Gastrocnemius medialis (tissue), 4 donors: ENCODE results near the gene TBL3. TPM values are rescaled to one million over a fixed set of nuclear protein-coding genes. Genes with fewer than 3 reads are reported as not detected.

Experiments
- ATAC-seq, 2 donors: fragments of 150-250 bp; one replicate each; pipeline ENCODE4 v1.9.1; 2016
- DNase-seq, 2 donors: peaks; one replicate each; pipeline ENCODE4 v3.0.0-alpha.2; 2019
- H3K27ac ChIP-seq, 4 donors: fragments of 200-600 bp; sonication (generic); 1 replicate in 1 of 4; 2 replicates in 3 of 4; pipeline ENCODE4 v1.5.1; 2016 to 2018; ENCODE audit warnings: mild to moderate bottlenecking in 2 of 4, moderate library complexity in 1 of 4
- H3K27me3 ChIP-seq, 3 donors: fragments of 200-600 bp; sonication (generic) in 2 of 3; 1 replicate in 1 of 3; 2 replicates in 2 of 3; pipeline versions ENCODE4 v1.5.1 to v1.6.0; 2016 to 2019; ENCODE audit warnings: mild to moderate bottlenecking in 1 of 3, moderate library complexity in 1 of 3
- H3K36me3 ChIP-seq, 2 donors: fragments of 200-600 bp; sonication (generic) in 1 of 2; one replicate each; pipeline ENCODE4 v1.5.1; 2017 to 2018
- H3K4me1 ChIP-seq, 2 donors: fragments of 200-600 bp; sonication (generic) in 1 of 2; one replicate each; pipeline ENCODE4 v1.5.1; 2016 to 2017; ENCODE audit warnings: mild to moderate bottlenecking in 2 of 2
- H3K4me3 ChIP-seq, 4 donors: fragments of 200-600 bp; sonication (generic) in 3 of 4; 1 replicate in 1 of 4; 2 replicates in 3 of 4; pipeline ENCODE4 v1.5.1; 2016 to 2019; ENCODE audit warnings: mild to moderate bottlenecking in 2 of 4
- H3K9me3 ChIP-seq, 3 donors: fragments of 200-600 bp; sonication (generic) in 2 of 3; 1 replicate in 1 of 3; 2 replicates in 2 of 3; pipeline ENCODE4 v1.5.1; 2016 to 2019
- POLR2A ChIP-seq, 2 donors: fragments of 450-650 bp; IDR thresholded peaks; one replicate each; pipeline ENCODE4 v1.6.1; 2017; ENCODE audit warnings: antibody characterized with exemption in 2 of 2, mild to moderate bottlenecking in 2 of 2, moderate library complexity in 2 of 2
- in situ Hi-C, 4 donors: fragments of 200-750 bp; cut with MboI; loops; one replicate each; pipeline versions ENCODE4 v1.15.0 to v1.8.0; 2017; ENCODE audit warnings: low sequenced_read_pairs in 4 of 4
- intact Hi-C: fragments of 100-400 bp; cut with DNase I; formaldehyde crosslinking; loops from one replicate; pipeline ENCODE4 v1.15.1; 2023; ENCODE audit warnings: low total_unique reads
- total RNA-seq, 4 donors: library from RNA; depleted of rRNA; stranded (reverse); fragments of >200 nt; gene quantifications; one replicate each; pipeline versions ENCODE4 v1.1.0 to v1.2.3, GENCODE V29; 2016
- TF ChIP-seq, protein P1 (sequence below), 5 experiments: fragments of 450-650 bp in 3 of 5; fragments of 200-600 bp in 2 of 5; sonication (generic) in 2 of 5; IDR thresholded peaks in 4 of 5; conservative IDR thresholded peaks in 1 of 5; 1 replicate in 4 of 5; 2 replicates in 1 of 5; pipeline ENCODE4 v1.5.1; 2016 to 2019; ENCODE audit warnings: antibody characterized with exemption in 5 of 5, mild to moderate bottlenecking in 3 of 5, moderate library complexity in 3 of 5

The TBL3 gene
- total RNA-seq, 4 donors from 2014 or later = 48.2 to 79.5 (median 71.4) TPM

DNA sequence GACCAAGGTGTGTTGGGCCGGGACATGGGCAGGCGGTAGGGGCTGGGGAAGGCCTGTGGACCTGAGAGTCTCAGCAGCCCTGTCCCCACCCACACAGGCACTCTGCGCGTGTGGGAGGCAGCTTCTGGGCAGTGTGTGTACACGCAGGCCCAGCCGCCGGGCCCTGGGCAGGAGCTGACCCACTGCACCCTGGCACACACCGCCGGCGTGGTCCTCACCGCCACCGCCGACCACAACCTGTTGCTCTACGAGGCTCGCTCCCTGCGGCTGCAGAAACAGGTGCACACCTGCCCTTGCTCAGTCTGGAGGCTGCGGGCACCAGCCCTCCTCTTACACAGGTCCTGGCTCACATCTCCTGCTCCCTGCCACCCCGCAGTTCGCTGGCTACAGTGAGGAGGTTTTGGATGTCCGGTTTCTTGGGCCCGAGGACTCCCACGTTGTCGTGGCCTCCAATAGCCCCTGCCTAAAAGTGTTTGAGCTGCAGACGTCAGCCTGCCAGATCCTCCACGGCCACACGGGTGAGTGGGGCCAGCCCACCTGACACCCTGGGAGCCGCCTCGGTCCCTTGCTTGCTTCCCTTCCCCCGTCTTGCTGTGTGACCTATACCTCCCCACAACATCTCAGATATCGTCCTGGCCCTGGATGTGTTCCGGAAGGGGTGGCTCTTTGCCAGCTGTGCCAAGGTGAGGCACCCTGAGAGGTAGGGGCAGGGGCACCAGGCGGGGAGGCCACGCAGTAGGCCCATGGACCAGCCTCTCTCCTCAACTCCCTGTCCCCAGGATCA is 3.8 kb downstream of the TBL3 start:
- no peaks in the 10 kb centered on the region for H3K27me3 ChIP-seq

DNA sequence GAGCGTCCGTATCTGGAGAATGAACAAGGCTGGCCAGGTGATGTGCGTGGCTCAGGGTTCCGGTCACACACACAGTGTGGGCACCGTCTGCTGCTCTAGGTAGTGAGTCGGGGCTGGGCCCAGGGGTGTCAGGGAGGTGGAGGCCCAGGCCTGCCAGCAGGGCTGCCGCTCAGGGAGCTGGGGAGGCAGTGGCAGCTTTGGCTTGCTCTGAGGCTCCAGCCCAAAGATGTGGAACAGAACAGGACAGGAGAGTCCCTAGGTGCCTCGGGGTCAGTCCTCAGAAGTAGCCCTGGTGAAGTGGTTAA is 4.3 kb downstream of the TBL3 start:
- H3K36me3 ChIP-seq = peaks cover 0 to 48% of the 10 kb centered on the region in 2 donors
- intact Hi-C loops (no loop called here), in situ Hi-C loops (no loop called here)
- no peaks in the 10 kb centered on the region for H3K27me3 ChIP-seq
- no peak overlapping the region for H3K27ac ChIP-seq
- ATAC-seq = no peak
- no peak overlapping the region for H3K4me3 ChIP-seq
- no peak for TF ChIP-seq POLR2A (IDR thresholded peaks at IDR 0.05)
- TF ChIP-seq, protein P1, sequence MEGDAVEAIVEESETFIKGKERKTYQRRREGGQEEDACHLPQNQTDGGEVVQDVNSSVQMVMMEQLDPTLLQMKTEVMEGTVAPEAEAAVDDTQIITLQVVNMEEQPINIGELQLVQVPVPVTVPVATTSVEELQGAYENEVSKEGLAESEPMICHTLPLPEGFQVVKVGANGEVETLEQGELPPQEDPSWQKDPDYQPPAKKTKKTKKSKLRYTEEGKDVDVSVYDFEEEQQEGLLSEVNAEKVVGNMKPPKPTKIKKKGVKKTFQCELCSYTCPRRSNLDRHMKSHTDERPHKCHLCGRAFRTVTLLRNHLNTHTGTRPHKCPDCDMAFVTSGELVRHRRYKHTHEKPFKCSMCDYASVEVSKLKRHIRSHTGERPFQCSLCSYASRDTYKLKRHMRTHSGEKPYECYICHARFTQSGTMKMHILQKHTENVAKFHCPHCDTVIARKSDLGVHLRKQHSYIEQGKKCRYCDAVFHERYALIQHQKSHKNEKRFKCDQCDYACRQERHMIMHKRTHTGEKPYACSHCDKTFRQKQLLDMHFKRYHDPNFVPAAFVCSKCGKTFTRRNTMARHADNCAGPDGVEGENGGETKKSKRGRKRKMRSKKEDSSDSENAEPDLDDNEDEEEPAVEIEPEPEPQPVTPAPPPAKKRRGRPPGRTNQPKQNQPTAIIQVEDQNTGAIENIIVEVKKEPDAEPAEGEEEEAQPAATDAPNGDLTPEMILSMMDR (IDR thresholded peaks at IDR 0.05 in 4 of 5, conservative IDR thresholded peaks at IDR 0.05 in 1 of 5) = no peak
- no peak for DNase-seq
- H3K4me1 ChIP-seq = peaks cover 10 to 27% of the 10 kb centered on the region in 2 donors
- H3K9me3 ChIP-seq = no peaks in the 10 kb centered on the region

More for the DNA sequence above, 3.8 kb downstream of the TBL3 start:
- intact Hi-C loops = no loop called here
- Histone ChIP-seq H3K9me3 (no peaks in the 10 kb centered on the region), H3K4me3 (no peak overlapping the region), H3K27ac (no peak overlapping the region), H3K4me1 (peaks cover 14 to 30% of the 10 kb centered on the region in 2 donors), H3K36me3 (peaks cover 0 to 48% of the 10 kb centered on the region in 2 donors)
- in situ Hi-C loops = no loop called here
- ATAC-seq (no peak), DNase-seq (no peak)
- TF ChIP-seq, protein P1 (IDR thresholded peaks at IDR 0.05 in 4 of 5, conservative IDR thresholded peaks at IDR 0.05 in 1 of 5) = no peak
- no peak for TF ChIP-seq POLR2A (IDR thresholded peaks at IDR 0.05)

DNA sequence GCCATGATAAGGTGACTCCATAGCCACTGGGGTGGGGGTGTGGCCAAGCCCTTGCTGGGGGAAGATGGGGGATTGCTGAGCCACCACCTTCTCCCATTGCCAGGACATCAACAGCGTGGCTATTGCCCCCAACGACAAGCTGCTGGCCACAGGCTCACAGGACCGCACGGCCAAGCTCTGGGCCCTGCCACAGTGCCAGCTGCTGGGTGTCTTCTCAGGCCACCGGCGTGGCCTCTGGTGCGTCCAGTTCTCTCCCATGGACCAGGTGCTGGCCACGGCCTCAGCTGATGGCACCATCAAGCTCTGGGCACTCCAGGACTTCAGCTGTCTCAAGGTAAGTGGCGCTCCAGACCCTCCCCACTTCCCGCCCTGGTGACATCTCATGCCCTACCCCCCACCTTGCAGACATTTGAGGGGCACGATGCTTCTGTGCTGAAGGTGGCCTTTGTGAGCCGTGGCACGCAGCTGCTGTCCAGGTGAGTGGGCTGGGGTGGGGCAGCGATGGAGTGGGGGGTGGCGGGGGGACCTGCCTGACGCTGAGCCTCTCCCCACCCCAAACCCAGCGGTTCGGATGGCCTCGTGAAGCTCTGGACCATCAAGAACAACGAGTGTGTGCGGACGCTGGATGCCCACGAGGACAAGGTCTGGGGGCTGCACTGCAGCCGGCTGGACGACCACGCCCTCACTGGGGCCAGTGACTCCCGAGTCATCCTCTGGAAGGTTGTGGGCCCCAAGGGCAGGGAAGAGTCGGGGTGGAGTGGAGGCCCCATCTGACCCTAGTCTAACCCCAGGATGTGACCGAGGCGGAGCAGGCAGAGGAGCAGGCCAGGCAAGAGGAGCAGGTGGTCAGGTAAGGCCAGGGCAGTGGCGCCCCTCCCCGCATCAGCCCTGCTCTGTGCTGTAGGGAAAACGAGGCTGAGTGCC is 5.4 kb downstream of the TBL3 start:
- TF ChIP-seq, protein P1 (IDR thresholded peaks at IDR 0.05 in 4 of 5, conservative IDR thresholded peaks at IDR 0.05 in 1 of 5) = no peak
- TF ChIP-seq POLR2A (IDR thresholded peaks at IDR 0.05) = no peak
- peaks cover 8 to 24% of the 10 kb centered on the region in 2 donors for H3K4me1 ChIP-seq
- no peaks in the 10 kb centered on the region for H3K27me3 ChIP-seq
- H3K36me3 ChIP-seq = peaks cover 0 to 48% of the 10 kb centered on the region in 2 donors
- H3K27ac ChIP-seq = no peak overlapping the region
- H3K4me3 ChIP-seq = no peak overlapping the region
- intact Hi-C loops (no loop called here), in situ Hi-C loops (no loop called here)
- ATAC-seq (no peak), DNase-seq (no peak)
- no peaks in the 10 kb centered on the region for H3K9me3 ChIP-seq

DNA sequence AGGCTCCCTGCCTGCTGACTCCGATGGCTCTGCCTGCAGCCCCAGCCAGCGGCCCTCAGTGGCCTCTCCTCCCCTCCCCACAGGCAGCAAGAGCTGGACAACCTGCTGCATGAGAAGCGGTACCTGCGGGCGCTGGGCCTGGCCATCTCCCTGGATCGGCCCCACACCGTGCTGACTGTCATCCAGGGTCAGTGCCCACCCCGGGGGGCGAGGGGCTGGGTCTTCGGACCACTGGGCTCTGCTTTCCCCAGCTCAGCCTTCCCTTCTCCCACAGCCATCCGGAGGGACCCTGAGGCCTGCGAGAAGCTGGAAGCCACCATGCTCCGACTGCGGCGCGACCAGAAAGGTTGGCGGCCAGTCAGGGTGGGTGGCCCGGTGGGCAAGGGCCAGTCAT is 6.0 kb downstream of the TBL3 start:
- Histone ChIP-seq H3K27ac (no peak overlapping the region), H3K9me3 (no peaks in the 10 kb centered on the region), H3K4me3 (no peak overlapping the region), H3K27me3 (no peaks in the 10 kb centered on the region), H3K36me3 (peaks cover 0 to 48% of the 10 kb centered on the region in 2 donors), H3K4me1 (peaks cover 5 to 18% of the 10 kb centered on the region in 2 donors)
- intact Hi-C loops = no loop called here
- no peak for DNase-seq
- in situ Hi-C loops = no loop called here
- no peak for TF ChIP-seq POLR2A (IDR thresholded peaks at IDR 0.05)
- TF ChIP-seq, protein P1 (IDR thresholded peaks at IDR 0.05 in 4 of 5, conservative IDR thresholded peaks at IDR 0.05 in 1 of 5) = no peak
- ATAC-seq = no peak
